HEK293 (cell line): Measurements from ENCODE around the gene SRRM5.

Experiments used
- ZNF37A ChIP-seq: fragments of 450-650 bp; IDR thresholded peaks from 2 replicates; pipeline ENCODE4 v1.5.1; 2018; ENCODE audit warnings: missing biosample characterization, missing genetic modification characterization
- ZNF473 ChIP-seq: fragments of 450-650 bp; formaldehyde crosslinking; IDR thresholded peaks from 2 replicates; pipeline ENCODE4 v1.5.1; 2017; ENCODE audit warnings: missing biosample characterization, missing genetic modification characterization
- TF ChIP-seq, protein P1 (sequence below): fragments of 450-650 bp; formaldehyde crosslinking; IDR thresholded peaks from 2 replicates; pipeline ENCODE4 v1.5.1; 2016; ENCODE audit warnings: missing biosample characterization, missing genetic modification characterization
- TF ChIP-seq, protein P2 (sequence below): fragments of 450-650 bp; formaldehyde crosslinking; IDR thresholded peaks from 2 replicates; pipeline ENCODE4 v1.5.1; 2016; ENCODE audit warnings: missing biosample characterization, missing genetic modification characterization

- TF ChIP-seq, protein P1, sequence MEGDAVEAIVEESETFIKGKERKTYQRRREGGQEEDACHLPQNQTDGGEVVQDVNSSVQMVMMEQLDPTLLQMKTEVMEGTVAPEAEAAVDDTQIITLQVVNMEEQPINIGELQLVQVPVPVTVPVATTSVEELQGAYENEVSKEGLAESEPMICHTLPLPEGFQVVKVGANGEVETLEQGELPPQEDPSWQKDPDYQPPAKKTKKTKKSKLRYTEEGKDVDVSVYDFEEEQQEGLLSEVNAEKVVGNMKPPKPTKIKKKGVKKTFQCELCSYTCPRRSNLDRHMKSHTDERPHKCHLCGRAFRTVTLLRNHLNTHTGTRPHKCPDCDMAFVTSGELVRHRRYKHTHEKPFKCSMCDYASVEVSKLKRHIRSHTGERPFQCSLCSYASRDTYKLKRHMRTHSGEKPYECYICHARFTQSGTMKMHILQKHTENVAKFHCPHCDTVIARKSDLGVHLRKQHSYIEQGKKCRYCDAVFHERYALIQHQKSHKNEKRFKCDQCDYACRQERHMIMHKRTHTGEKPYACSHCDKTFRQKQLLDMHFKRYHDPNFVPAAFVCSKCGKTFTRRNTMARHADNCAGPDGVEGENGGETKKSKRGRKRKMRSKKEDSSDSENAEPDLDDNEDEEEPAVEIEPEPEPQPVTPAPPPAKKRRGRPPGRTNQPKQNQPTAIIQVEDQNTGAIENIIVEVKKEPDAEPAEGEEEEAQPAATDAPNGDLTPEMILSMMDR = no peak
- TF ChIP-seq, protein P2, sequence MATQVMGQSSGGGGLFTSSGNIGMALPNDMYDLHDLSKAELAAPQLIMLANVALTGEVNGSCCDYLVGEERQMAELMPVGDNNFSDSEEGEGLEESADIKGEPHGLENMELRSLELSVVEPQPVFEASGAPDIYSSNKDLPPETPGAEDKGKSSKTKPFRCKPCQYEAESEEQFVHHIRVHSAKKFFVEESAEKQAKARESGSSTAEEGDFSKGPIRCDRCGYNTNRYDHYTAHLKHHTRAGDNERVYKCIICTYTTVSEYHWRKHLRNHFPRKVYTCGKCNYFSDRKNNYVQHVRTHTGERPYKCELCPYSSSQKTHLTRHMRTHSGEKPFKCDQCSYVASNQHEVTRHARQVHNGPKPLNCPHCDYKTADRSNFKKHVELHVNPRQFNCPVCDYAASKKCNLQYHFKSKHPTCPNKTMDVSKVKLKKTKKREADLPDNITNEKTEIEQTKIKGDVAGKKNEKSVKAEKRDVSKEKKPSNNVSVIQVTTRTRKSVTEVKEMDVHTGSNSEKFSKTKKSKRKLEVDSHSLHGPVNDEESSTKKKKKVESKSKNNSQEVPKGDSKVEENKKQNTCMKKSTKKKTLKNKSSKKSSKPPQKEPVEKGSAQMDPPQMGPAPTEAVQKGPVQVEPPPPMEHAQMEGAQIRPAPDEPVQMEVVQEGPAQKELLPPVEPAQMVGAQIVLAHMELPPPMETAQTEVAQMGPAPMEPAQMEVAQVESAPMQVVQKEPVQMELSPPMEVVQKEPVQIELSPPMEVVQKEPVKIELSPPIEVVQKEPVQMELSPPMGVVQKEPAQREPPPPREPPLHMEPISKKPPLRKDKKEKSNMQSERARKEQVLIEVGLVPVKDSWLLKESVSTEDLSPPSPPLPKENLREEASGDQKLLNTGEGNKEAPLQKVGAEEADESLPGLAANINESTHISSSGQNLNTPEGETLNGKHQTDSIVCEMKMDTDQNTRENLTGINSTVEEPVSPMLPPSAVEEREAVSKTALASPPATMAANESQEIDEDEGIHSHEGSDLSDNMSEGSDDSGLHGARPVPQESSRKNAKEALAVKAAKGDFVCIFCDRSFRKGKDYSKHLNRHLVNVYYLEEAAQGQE (tag by site-specific recombination) = no peak
- no peak for TF ChIP-seq ZNF473
- no peak for TF ChIP-seq ZNF37A (tag by site-specific recombination)
These were observed 48.5 kb downstream of the SRRM5 start for GRCh38 chr19:43660301-43660970.
